ENCODE data around the gene SEC22C. TPM values are rescaled to one million over a fixed set of nuclear protein-coding genes. Genes with fewer than 3 reads are reported as not detected.

Gene SEC22C
- total and polyA plus RNA-seq, 4 donors, result 23.3 to 61.4 (median 35.0) TPM

- TF ChIP-seq CTCF (IDR thresholded peaks at IDR 0.05; ENCODE audit: control extremely low read depth, extremely low read depth), result no peak
- WGBS, 2 donors, result 7 to 18% methylated on average over 27 of the region's 27 CpGs
- H3K36me3 ChIP-seq (ENCODE audit: control insufficient read depth in 4 of 4, insufficient read depth in 4 of 4, low read length in 4 of 4), result no peaks in the 10 kb centered on the region
- H3K4me3 ChIP-seq, result no peak overlapping the region
- H3K4me1 ChIP-seq (ENCODE audit: control insufficient read depth in 5 of 5, insufficient read depth in 5 of 5, low read length in 5 of 5), result peaks cover 0 to 19% (median 0%) of the 10 kb centered on the region in 5 donors
- DNase-seq (peak in 1 of 3 donors; percentile 15), ATAC-seq (ENCODE audit: insufficient read depth, low FRiP score) (no peak)
- H3K9me3 ChIP-seq (ENCODE audit: control insufficient read depth in 4 of 4, insufficient read depth in 3 of 4, low read length in 3 of 4), result no peaks in the 10 kb centered on the region
- H3K27me3 ChIP-seq (ENCODE audit: control insufficient read depth in 3 of 3, insufficient read depth in 3 of 3, low read length in 2 of 3), result peaks cover 0 to 36% (median 22%) of the 10 kb centered on the region in 3 donors
- H3K9ac ChIP-seq (ENCODE audit: insufficient read depth in 1 of 2, low read length in 2 of 2), result no peak overlapping the region
- H3K27ac ChIP-seq (ENCODE audit: low read depth in 1 of 2, low read length in 1 of 2), result peak overlapping the region in 1 of 2 donors; percentile 86
Measured at GRCh38 chr3:42501321-42501680, 80.5 kb downstream of the SEC22C start.

GRCh38 chr3:42500909-42501308 is 80.9 kb downstream of the SEC22C start:
- H3K36me3 ChIP-seq (ENCODE audit: control insufficient read depth in 4 of 4, insufficient read depth in 4 of 4, low read length in 4 of 4), result no peaks in the 10 kb centered on the region
- no peak overlapping the region for H3K27ac ChIP-seq (ENCODE audit: low read depth in 1 of 2, low read length in 1 of 2)
- no peak overlapping the region for H3K4me3 ChIP-seq

DNA sequence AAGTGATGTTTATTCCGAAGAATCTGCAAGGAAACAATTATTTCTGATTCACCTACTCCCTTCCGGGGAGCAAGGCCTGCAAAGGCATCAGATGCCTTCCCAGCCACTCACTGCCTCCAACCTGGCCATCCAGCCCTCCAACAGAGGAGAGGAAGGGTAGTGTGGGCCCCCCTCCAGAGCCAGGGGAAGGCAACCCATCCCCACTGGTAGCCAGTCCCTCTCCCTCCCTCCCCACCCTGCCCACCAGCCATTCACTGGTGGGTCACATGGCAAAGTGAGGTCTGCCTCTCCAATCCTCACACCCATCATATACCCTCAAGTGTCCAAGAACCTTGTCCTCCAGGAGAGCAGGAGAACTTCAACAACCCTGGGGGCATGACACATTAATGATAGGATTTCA is 81.7 kb downstream of the SEC22C start:
- Histone ChIP-seq H3K4me3 (no peak overlapping the region), H3K9me3 (ENCODE audit: control insufficient read depth in 4 of 4, insufficient read depth in 3 of 4, low read length in 3 of 4) (no peaks in the 10 kb centered on the region), H3K27ac (ENCODE audit: low read depth in 1 of 2, low read length in 1 of 2) (no peak overlapping the region), H3K9ac (ENCODE audit: insufficient read depth in 1 of 2, low read length in 2 of 2) (no peak overlapping the region), H3K4me1 (ENCODE audit: control insufficient read depth in 5 of 5, insufficient read depth in 5 of 5, low read length in 5 of 5) (peaks cover 0 to 13% (median 0%) of the 10 kb centered on the region in 5 donors), H3K27me3 (ENCODE audit: control insufficient read depth in 3 of 3, insufficient read depth in 3 of 3, low read length in 2 of 3) (peaks cover 0 to 36% (median 22%) of the 10 kb centered on the region in 3 donors), H3K36me3 (ENCODE audit: control insufficient read depth in 4 of 4, insufficient read depth in 4 of 4, low read length in 4 of 4) (no peaks in the 10 kb centered on the region)
- ATAC-seq (ENCODE audit: insufficient read depth, low FRiP score) (no peak), DNase-seq (no peak)
- 59 to 73% methylated on average over 2 of the region's 2 CpGs for WGBS, 2 donors
- no peak for TF ChIP-seq CTCF (IDR thresholded peaks at IDR 0.05; ENCODE audit: control extremely low read depth, extremely low read depth)

More at GRCh38 chr3:42500909-42501308, 80.9 kb downstream of the SEC22C start:
- 61 to 65% methylated on average over 3 to 4 of the region's 4 CpGs for WGBS, 2 donors
- DNase-seq (no peak), ATAC-seq (ENCODE audit: insufficient read depth, low FRiP score) (no peak)
- Histone ChIP-seq H3K4me1 (ENCODE audit: control insufficient read depth in 5 of 5, insufficient read depth in 5 of 5, low read length in 5 of 5) (peaks cover 0 to 16% (median 0%) of the 10 kb centered on the region in 5 donors), H3K9ac (ENCODE audit: insufficient read depth in 1 of 2, low read length in 2 of 2) (no peak overlapping the region), H3K9me3 (ENCODE audit: control insufficient read depth in 4 of 4, insufficient read depth in 3 of 4, low read length in 3 of 4) (no peaks in the 10 kb centered on the region), H3K27me3 (ENCODE audit: control insufficient read depth in 3 of 3, insufficient read depth in 3 of 3, low read length in 2 of 3) (peaks cover 0 to 36% (median 22%) of the 10 kb centered on the region in 3 donors)
- TF ChIP-seq CTCF (IDR thresholded peaks at IDR 0.05; ENCODE audit: control extremely low read depth, extremely low read depth), result no peak

DNA sequence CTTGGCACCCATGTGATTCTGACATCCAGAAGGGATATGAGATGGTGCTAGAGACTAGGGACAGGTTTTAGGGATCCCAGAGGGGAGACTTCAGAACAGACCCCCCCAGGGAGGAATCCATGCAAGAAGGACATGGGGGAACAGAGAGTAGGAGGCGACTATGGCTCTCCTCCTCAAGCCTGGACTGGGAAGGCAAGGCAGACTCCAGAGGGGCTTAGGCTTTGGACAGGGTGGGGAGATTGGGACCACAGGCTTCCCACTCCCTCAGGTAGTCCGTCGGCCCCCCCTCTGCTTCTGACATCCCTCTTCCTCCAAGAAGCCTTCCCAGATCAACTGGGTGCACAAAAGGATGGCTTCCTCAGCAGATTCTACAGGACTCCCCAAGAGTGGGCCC is 82.3 kb downstream of the SEC22C start:
- no peak for DNase-seq

More for the DNA sequence above, 82.3 kb downstream of the SEC22C start:
- Histone ChIP-seq H3K9me3 (ENCODE audit: control insufficient read depth in 4 of 4, insufficient read depth in 3 of 4, low read length in 3 of 4) (no peaks in the 10 kb centered on the region), H3K36me3 (ENCODE audit: control insufficient read depth in 4 of 4, insufficient read depth in 4 of 4, low read length in 4 of 4) (no peaks in the 10 kb centered on the region), H3K4me1 (ENCODE audit: control insufficient read depth in 5 of 5, insufficient read depth in 5 of 5, low read length in 5 of 5) (peaks cover 0 to 13% (median 0%) of the 10 kb centered on the region in 5 donors), H3K27me3 (ENCODE audit: control insufficient read depth in 3 of 3, insufficient read depth in 3 of 3, low read length in 2 of 3) (peaks cover 0 to 36% (median 22%) of the 10 kb centered on the region in 3 donors), H3K9ac (ENCODE audit: insufficient read depth in 1 of 2, low read length in 2 of 2) (no peak overlapping the region), H3K27ac (ENCODE audit: low read depth in 1 of 2, low read length in 1 of 2) (no peak overlapping the region), H3K4me3 (no peak overlapping the region)
- no peak for TF ChIP-seq CTCF (IDR thresholded peaks at IDR 0.05; ENCODE audit: control extremely low read depth, extremely low read depth)
- no peak for ATAC-seq (ENCODE audit: insufficient read depth, low FRiP score)
- 91 to 93% methylated on average over 3 of the region's 3 CpGs for WGBS, 2 donors
